Thoracic aorta (tissue), 2 donors: Measurements from ENCODE around the gene PRDM7. TPM values are rescaled to one million over a fixed set of nuclear protein-coding genes. Genes with fewer than 3 reads are reported as not detected.
A peak's percentile ranks its signal among the peaks of the same experiment; 100 is the strongest.
"Not testable (repeated sequence)": the region's sequence is repeated elsewhere in the genome, so short reads cannot be mapped to it uniquely, and the experiment has no call there.

Source experiments
- ATAC-seq: fragments of 150-250 bp; one replicate; pipeline ENCODE4 v1.8.0; 2017; ENCODE audit warnings: low read depth; ENCODE audit not compliant: insufficient number of reproducible peaks, low FRiP score
- DNase-seq: peaks from one replicate; pipeline ENCODE4 v3.0.0-alpha.2; 2020; ENCODE audit warnings: low spot score
- H3K27ac ChIP-seq, 2 donors: fragments of 200-600 bp; sonication (generic); 1 replicate in 1 of 2; 2 replicates in 1 of 2; pipeline ENCODE4 v1.5.1; 2016; ENCODE audit warnings: mild to moderate bottlenecking in 2 of 2, moderate library complexity in 2 of 2
- H3K27me3 ChIP-seq: fragments of 200-600 bp; sonication (generic); replicated peaks from 2 replicates; pipeline ENCODE4 v1.6.0; 2016; ENCODE audit warnings: mild to moderate bottlenecking; ENCODE audit not compliant: insufficient read depth
- H3K36me3 ChIP-seq: fragments of 200-600 bp; sonication (generic); one replicate; pipeline ENCODE4 v1.5.1; 2016
- H3K4me1 ChIP-seq, 2 donors: fragments of 200-600 bp; sonication (generic); 1 replicate in 1 of 2; 2 replicates in 1 of 2; pipeline versions ENCODE4 v1.5.1 to v1.6.0; 2016; ENCODE audit warnings: low read depth in 2 of 2, mild to moderate bottlenecking in 1 of 2; ENCODE audit not compliant: control insufficient read depth in 1 of 2
- H3K4me3 ChIP-seq: fragments of 200-600 bp; sonication (generic); 2 replicates; pipeline ENCODE4 v1.5.1; 2016; ENCODE audit warnings: mild to moderate bottlenecking
- H3K9me3 ChIP-seq: fragments of 200-600 bp; sonication (generic); 2 replicates; pipeline ENCODE4 v1.5.1; 2016
- total RNA-seq, 2 donors: library from RNA; depleted of rRNA; stranded (reverse); fragments of >200 nt; gene quantifications; one replicate each; pipeline versions ENCODE4 v1.1.0 to v1.2.3, GENCODE V29; 2016
- TF ChIP-seq, protein P1 (sequence below): fragments of 200-600 bp; sonication (generic); IDR thresholded peaks from one replicate; pipeline ENCODE4 v1.5.1; 2019; ENCODE audit warnings: antibody characterized with exemption

The PRDM7 gene
- not detected for total RNA-seq

DNA sequence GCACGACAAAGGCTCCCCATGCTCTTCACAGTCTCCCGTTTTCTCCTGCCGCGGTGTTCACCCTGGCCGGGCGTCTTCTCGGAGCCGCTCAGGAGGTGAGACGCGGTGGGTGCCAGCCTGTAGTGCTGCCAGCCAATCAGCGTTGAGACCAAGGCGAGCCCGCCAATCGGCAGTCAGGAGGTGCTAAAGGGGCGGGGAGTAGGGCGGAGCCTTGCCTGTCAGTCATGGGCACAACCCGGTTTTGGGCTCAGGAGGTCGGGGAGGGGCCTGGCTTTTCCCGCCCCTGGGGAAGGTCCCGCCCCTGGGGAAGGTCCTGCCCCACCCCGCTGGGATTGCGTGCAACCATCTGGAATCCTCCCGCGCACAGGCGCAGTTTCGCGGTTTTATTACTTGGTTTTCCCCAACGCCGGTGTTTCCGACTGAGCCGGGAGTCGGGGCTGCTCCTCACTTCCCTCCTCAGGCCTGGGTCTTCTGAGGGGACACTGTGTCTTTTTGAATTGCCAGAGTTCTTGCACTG lies at the start of gene PRDM7:
Gene PRDM7, minus strand, starts transcription at position 92 of the 517 bp plus-strand sequence. CDS start 1,421 bp downstream, outside the sequence.
- no peaks in the 10 kb centered on the region for H3K9me3 ChIP-seq
- ATAC-seq (peak; percentile 85), DNase-seq (peak; percentile 72)
- no peak within 1 kb of the TSS for H3K27ac ChIP-seq
- TF ChIP-seq, protein P1, sequence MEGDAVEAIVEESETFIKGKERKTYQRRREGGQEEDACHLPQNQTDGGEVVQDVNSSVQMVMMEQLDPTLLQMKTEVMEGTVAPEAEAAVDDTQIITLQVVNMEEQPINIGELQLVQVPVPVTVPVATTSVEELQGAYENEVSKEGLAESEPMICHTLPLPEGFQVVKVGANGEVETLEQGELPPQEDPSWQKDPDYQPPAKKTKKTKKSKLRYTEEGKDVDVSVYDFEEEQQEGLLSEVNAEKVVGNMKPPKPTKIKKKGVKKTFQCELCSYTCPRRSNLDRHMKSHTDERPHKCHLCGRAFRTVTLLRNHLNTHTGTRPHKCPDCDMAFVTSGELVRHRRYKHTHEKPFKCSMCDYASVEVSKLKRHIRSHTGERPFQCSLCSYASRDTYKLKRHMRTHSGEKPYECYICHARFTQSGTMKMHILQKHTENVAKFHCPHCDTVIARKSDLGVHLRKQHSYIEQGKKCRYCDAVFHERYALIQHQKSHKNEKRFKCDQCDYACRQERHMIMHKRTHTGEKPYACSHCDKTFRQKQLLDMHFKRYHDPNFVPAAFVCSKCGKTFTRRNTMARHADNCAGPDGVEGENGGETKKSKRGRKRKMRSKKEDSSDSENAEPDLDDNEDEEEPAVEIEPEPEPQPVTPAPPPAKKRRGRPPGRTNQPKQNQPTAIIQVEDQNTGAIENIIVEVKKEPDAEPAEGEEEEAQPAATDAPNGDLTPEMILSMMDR, result no peak
- peak within 1 kb of the TSS; percentile 62 for H3K4me3 ChIP-seq
- peaks cover 0 to 7% of the 10 kb centered on the region in 2 donors for H3K4me1 ChIP-seq
- no peaks in the 10 kb centered on the region for H3K36me3 ChIP-seq
- H3K27me3 ChIP-seq, result no peaks in the 10 kb centered on the region

DNA sequence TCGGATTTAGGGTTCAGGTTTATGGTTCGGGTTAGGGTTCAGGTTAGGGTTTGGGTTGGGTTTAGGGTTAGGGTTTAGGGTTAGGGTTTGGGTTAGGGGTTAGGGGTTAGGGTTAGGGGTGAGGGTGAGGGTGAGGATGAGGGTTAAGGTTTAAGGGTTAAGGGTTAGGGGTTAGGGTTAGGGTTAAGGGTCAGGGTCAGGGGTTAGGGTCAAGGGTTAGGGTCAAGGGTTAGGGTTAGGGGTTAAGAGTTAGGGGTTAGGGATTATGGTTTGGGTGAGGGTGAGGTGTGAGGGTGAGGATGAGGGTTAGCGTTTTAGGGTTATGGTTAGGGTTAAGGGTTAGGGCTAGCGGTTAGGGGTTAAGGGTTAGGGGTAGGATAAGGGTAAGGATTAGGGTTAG lies 44.7 kb upstream of the PRDM7 start:
- not testable (repeated sequence) for H3K4me1 ChIP-seq, H3K27me3 ChIP-seq, H3K27ac ChIP-seq, H3K4me3 ChIP-seq, H3K9me3 ChIP-seq, ATAC-seq, DNase-seq, H3K36me3 ChIP-seq

DNA sequence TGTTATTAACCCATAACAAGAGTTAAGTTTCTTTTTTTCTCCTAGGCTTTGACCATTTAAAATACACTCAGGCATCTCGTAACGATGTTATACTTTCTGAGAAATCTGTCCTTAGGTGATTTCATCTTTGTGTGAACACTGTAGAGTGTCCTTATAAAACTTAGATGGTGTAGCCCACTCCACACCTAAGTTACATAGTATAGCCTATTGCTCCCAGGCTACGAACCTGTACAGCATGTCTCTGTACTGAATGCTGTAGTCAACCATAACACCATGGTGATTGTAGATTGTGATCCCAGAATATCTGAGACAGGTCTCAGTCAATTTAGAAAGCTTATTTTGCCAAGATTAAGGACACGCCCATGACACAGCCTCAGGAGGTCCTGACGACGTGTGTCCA lies 30.5 kb upstream of the PRDM7 start:
- H3K27ac ChIP-seq, H3K27me3 ChIP-seq, H3K4me3 ChIP-seq, H3K4me1 ChIP-seq, DNase-seq, ATAC-seq, H3K36me3 ChIP-seq, H3K9me3 ChIP-seq: not testable (repeated sequence)

DNA sequence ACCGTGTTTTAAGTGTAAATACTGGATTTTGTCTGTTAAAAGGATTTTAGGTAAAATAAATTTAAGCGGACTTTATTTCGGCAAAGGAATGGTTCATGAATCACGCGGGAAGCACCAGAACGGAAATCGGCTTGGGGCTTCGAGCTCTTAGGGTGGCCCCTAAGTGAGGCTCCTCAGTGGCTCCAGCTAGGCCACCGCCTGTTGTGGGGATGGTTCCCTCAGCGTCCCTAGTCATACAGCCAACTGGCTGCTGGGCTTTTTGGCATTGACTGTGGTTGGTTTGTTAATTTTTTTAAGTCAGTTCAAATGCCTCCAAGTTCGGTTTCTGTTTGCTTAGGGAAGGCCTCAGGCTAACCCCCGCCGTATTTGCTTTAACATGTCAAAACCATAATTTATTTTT lies 29.9 kb upstream of the PRDM7 start:
- H3K4me1 ChIP-seq, H3K27ac ChIP-seq, H3K27me3 ChIP-seq, H3K9me3 ChIP-seq, H3K4me3 ChIP-seq, ATAC-seq, H3K36me3 ChIP-seq, DNase-seq: not testable (repeated sequence)

DNA sequence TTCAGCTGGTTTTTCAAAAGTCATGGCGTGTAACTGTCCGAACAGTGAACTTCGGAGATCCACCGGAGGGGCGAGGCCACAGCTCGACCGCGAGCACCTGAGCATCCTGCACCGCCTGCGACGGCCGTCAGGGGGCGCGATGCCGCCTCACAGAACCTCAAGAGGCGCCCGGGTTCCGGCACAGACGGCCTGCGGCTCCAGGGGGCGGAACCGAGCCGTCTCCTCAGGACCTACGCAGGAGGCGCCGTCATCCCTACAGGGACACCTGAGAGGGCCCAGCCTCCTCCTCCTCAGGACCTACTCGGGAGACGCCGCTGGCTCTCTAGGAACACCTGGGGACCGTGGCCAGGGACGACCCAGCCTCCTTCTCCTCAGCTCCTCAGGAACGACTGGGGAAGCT lies 29.1 kb upstream of the PRDM7 start:
- not testable (repeated sequence) for DNase-seq, H3K27ac ChIP-seq, ATAC-seq, H3K36me3 ChIP-seq, H3K27me3 ChIP-seq, H3K9me3 ChIP-seq, H3K4me1 ChIP-seq
- peak overlapping the region; percentile 36 for H3K4me3 ChIP-seq

DNA sequence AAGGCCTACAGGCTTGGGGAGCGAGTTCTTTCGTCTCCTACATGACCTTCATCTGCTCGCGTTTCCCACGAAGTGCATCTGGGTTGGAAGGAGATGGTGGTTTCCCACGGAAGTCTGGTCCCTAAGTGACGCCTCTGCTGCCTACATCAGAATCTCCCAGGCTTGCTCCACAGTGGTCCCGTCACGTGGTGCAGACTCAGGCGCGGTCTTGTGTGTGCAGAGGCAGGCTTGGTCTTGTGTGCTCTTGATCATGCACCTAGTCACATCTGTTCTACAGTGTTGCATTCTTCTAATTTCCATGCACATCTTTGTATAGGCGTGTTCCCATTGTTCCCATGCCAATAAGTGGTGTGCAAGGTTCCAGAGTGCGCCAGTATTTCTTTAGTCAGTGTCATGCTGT lies 27.6 kb upstream of the PRDM7 start:
- not testable (repeated sequence) for H3K4me3 ChIP-seq, ATAC-seq, H3K9me3 ChIP-seq, H3K4me1 ChIP-seq, DNase-seq, H3K36me3 ChIP-seq, H3K27me3 ChIP-seq, H3K27ac ChIP-seq

DNA sequence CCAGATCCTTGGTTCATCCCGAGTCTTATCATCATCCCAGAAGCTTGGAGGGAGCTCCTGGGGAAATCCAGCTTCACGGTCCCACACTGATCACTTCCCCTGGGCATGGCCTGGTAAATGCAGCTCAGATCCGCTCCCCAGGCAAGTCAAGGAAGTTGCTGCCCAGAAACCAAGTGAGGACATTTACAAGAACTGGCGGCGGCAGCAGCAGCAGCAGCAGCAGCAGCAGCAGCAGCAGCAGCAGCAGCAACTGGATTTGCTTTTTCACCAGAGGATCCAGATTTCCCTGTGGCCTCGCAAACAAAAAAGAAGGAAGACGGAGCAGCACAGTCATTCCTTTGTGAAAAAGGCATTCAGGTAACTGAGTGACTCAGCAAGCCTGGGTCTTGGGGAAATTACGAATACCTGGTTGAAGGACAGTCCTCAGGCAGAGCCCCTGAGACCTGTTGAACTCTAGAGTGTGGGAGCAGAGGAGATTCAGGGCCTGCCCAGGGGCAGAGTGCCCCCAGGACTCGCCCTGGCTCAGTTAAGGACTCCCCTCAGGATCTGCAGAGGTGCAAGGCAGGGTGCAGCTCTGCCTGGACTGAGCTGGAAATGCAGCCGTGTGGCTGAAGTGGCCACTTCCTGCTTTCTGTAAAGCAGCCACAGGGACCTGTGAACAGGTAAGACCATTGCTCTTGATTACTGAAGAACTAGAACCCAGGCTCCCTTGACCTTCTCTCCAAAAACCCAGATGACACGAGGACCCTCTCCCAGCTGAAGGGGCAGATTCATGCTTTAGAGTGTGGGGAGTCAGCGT lies 25.2 kb upstream of the PRDM7 start:
- not testable (repeated sequence) for H3K4me1 ChIP-seq, H3K27ac ChIP-seq, H3K9me3 ChIP-seq, H3K4me3 ChIP-seq, DNase-seq, H3K27me3 ChIP-seq, ATAC-seq, H3K36me3 ChIP-seq

DNA sequence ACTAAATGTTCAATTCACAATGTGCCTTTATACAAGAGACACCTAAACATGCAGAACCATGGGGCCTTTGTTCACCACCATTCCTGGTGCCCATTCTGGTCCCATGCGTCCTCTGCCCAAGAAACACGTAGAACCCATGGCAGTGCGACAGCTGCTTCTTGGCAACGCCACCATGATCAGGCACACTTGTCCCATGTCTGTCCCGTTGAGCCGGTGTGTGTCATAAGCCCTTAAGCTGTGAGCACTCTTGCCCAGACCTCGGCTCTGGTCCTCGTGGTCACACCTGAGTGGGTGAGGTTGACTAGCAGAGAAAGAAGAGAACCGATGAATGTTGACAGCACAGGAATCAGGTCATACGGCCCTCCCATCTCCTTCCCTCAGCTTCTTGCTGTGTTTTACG lies 24.2 kb upstream of the PRDM7 start:
- not testable (repeated sequence) for H3K27me3 ChIP-seq, ATAC-seq, H3K4me3 ChIP-seq, H3K27ac ChIP-seq, DNase-seq, H3K4me1 ChIP-seq, H3K36me3 ChIP-seq, H3K9me3 ChIP-seq

DNA sequence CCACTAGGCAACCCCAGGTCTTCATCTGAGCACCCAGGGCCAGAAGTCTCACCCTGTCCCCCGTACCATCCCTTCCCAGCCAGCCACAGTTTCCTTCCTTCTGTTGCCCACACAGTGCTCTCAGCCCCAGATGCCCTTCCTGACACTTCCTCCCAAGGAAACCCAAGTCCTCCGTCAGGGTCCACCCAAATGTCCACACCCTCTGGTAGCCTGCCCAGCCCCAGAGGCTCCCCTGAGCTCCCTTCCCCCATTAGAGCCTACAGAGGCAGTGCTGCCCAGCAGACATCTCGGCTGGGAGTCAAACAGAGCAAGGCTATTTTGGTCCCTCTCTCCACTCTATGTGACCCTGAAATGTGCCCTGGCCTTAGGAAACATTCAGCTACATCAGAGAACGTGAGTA lies 23.7 kb upstream of the PRDM7 start:
- DNase-seq, H3K4me3 ChIP-seq, ATAC-seq, H3K27me3 ChIP-seq, H3K9me3 ChIP-seq, H3K27ac ChIP-seq, H3K4me1 ChIP-seq, H3K36me3 ChIP-seq: not testable (repeated sequence)

DNA sequence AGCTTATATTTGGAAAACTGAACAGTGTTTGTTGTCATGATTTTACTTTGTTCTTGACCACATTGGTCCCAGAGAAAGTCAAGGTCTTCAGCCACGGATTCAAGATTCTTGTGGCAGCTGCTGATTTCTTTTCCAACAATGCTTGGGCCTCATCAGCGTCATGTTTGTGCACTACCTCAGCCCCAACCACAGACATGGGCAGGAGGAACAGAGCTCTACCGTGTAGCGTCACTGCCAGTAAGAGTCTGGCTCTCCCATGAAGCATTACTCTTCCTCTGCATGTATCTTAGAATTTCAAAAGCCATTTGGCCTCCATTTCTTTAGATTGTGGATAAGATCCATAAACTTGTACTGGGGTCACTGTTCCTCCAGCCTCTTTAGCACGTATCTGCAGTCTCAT lies 23.1 kb upstream of the PRDM7 start:
- not testable (repeated sequence) for H3K27ac ChIP-seq, ATAC-seq, H3K36me3 ChIP-seq, H3K4me3 ChIP-seq, H3K4me1 ChIP-seq, DNase-seq, H3K27me3 ChIP-seq, H3K9me3 ChIP-seq

DNA sequence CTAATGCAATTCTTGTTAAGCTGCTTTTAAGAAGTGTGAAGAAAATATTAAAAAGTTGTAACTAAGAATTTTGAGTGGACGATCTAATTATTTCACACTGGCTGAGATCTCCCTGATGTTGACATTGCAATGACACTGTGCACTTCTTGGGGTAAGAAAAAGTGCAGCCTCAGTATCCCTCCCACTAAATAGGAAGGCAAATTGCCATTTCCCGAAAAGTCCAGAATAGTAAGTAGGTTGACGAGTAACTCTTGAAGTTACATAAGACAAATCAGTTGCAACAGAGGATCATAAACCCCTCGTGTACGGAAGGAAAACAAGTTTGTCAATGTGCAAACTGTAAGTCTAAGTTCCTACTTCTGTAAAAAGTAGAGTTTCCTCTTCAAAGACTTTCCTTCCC lies 21.8 kb upstream of the PRDM7 start:
- H3K4me1 ChIP-seq, H3K4me3 ChIP-seq, DNase-seq, ATAC-seq, H3K9me3 ChIP-seq, H3K27me3 ChIP-seq, H3K27ac ChIP-seq, H3K36me3 ChIP-seq: not testable (repeated sequence)
